GM23338 (cell line): ENCODE data around the gene DHRS7B. TPM values are rescaled to one million over a fixed set of nuclear protein-coding genes. Genes with fewer than 3 reads are reported as not detected.

Experiments
- ATAC-seq: fragments of 200-7000 bp; cut with Tn5 transposase; 3 replicates; pipeline ENCODE4 v1.9.1; 2020
- DNase-seq: peaks from one replicate; pipeline ENCODE4 v3.0.0-alpha.2; 2015; ENCODE audit warnings: low spot score
- H2AFZ ChIP-seq: fragments of 200-600 bp; sonication (generic); 2 replicates; pipeline ENCODE4 v1.8.0; 2016; ENCODE audit warnings: antibody characterized with exemption, mild to moderate bottlenecking, moderate library complexity
- H3F3A ChIP-seq: fragments of 200-600 bp; sonication (generic); replicated peaks from 2 replicates; pipeline ENCODE4 v1.8.0; 2017; ENCODE audit warnings: antibody characterized with exemption, mixed run types, low read depth
- H3K27ac ChIP-seq: fragments of 200-600 bp; sonication (generic); 2 replicates; pipeline ENCODE4 v1.6.1; 2016; ENCODE audit warnings: low read depth
- H3K27me3 ChIP-seq: fragments of 200-600 bp; sonication (generic); 2 replicates; pipeline ENCODE4 v1.8.0; 2016; ENCODE audit warnings: mild to moderate bottlenecking, mixed run types, moderate library complexity; ENCODE audit not compliant: insufficient read depth
- H3K36me3 ChIP-seq: fragments of 200-600 bp; sonication (generic); 2 replicates; pipeline ENCODE4 v1.8.0; 2016; ENCODE audit warnings: mild to moderate bottlenecking; ENCODE audit not compliant: insufficient read depth
- H3K4me1 ChIP-seq: fragments of 200-600 bp; sonication (generic); 2 replicates; pipeline ENCODE4 v1.8.0; 2016; ENCODE audit warnings: mild to moderate bottlenecking, moderate library complexity; ENCODE audit not compliant: insufficient read depth
- H3K4me2 ChIP-seq: fragments of 200-600 bp; sonication (generic); 2 replicates; pipeline ENCODE4 v1.7.1; 2017; ENCODE audit warnings: mixed run types
- H3K4me3 ChIP-seq: fragments of 200-600 bp; sonication (generic); 2 replicates; pipeline ENCODE4 v1.6.1; 2016; ENCODE audit warnings: mixed run types
- H3K79me2 ChIP-seq: fragments of 200-600 bp; sonication (generic); replicated peaks from 2 replicates; pipeline ENCODE4 v1.8.0; 2017; ENCODE audit warnings: mild to moderate bottlenecking; ENCODE audit not compliant: insufficient read depth
- H3K9me2 ChIP-seq: fragments of 200-600 bp; sonication (generic); 2 replicates; pipeline ENCODE4 v1.8.0; 2017; ENCODE audit not compliant: insufficient read depth
- H4K20me1 ChIP-seq: fragments of 200-600 bp; sonication (generic); replicated peaks from 2 replicates; pipeline ENCODE4 v1.8.0; 2017; ENCODE audit warnings: mild to moderate bottlenecking; ENCODE audit not compliant: insufficient read depth
- H3K27ac Mint-ChIP-seq: 2 replicates; pipeline ENCODE4 v1.8.0; 2020; ENCODE audit warnings: inconsistent platforms, mild to moderate bottlenecking, moderate library complexity, mixed read lengths
- H3K27me3 Mint-ChIP-seq: 3 replicates; pipeline ENCODE4 v1.8.0; 2022; ENCODE audit warnings: low read depth, mild to moderate bottlenecking, moderate library complexity, mixed read lengths, inconsistent platforms; ENCODE audit not compliant: insufficient read depth, poor library complexity
- H3K36me3 Mint-ChIP-seq: 3 replicates; pipeline ENCODE4 v1.8.0; 2021; ENCODE audit warnings: low read depth, mild to moderate bottlenecking, inconsistent platforms, moderate library complexity, mixed read lengths
- H3K4me1 Mint-ChIP-seq: 3 replicates; pipeline ENCODE4 v1.8.0; 2020; ENCODE audit warnings: mild to moderate bottlenecking, inconsistent platforms, mixed read lengths
- H3K4me3 Mint-ChIP-seq: 3 replicates; pipeline ENCODE4 v1.8.0; 2021; ENCODE audit warnings: moderate library complexity, mild to moderate bottlenecking, inconsistent platforms, mixed read lengths
- H3K9me3 Mint-ChIP-seq: 3 replicates; pipeline ENCODE4 v1.8.0; 2020; ENCODE audit warnings: moderate library complexity, mild to moderate bottlenecking, inconsistent platforms, mixed read lengths
- CREB1 ChIP-seq: fragments of 250-450 bp; sonication (Bioruptor Pico); IDR thresholded peaks from 2 replicates; pipeline ENCODE4 v1.5.0; 2020; ENCODE audit warnings: low read depth, mild to moderate bottlenecking, moderate library complexity
- EZH2 ChIP-seq: fragments of 200-600 bp; sonication (generic); IDR thresholded peaks from one replicate; pipeline ENCODE4 v1.8.0; 2017; ENCODE audit warnings: antibody characterized with exemption, mild to moderate bottlenecking, low read depth; ENCODE audit not compliant: unreplicated experiment
- EZH2phosphoT487 ChIP-seq: fragments of 200-600 bp; sonication (generic); IDR thresholded peaks from one replicate; pipeline ENCODE4 v1.8.1; 2018; ENCODE audit warnings: antibody characterized with exemption; ENCODE audit not compliant: unreplicated experiment
- JUNB ChIP-seq: IDR thresholded peaks from one replicate; pipeline ENCODE4 v1.6.1; 2016; ENCODE audit warnings: antibody characterized with exemption; ENCODE audit not compliant: unreplicated experiment
- NANOG ChIP-seq: IDR thresholded peaks from 2 replicates; pipeline ENCODE4 v1.6.1; 2016; ENCODE audit warnings: antibody characterized with exemption, borderline replicate concordance
- POLR2AphosphoS5 ChIP-seq: IDR thresholded peaks from 2 replicates; pipeline ENCODE4 v1.6.1; 2016; ENCODE audit warnings: antibody characterized with exemption, low read depth
- REST ChIP-seq: IDR thresholded peaks from one replicate; pipeline ENCODE4 v1.6.1; 2018; ENCODE audit warnings: antibody characterized with exemption; ENCODE audit not compliant: unreplicated experiment
- STAT1 ChIP-seq: IDR thresholded peaks from one replicate; pipeline ENCODE4 v1.6.1; 2016; ENCODE audit warnings: antibody characterized with exemption; ENCODE audit not compliant: unreplicated experiment
- ZNF114 ChIP-seq: fragments of 250-450 bp; sonication (Bioruptor Pico); IDR thresholded peaks from 2 replicates; pipeline ENCODE4 v1.5.0; 2020; ENCODE audit warnings: mild to moderate bottlenecking, moderate library complexity
- ZNF331 ChIP-seq: fragments of 250-450 bp; sonication (Bioruptor Pico); IDR thresholded peaks from 2 replicates; pipeline ENCODE4 v1.5.0; 2020; ENCODE audit warnings: low read depth, mild to moderate bottlenecking, moderate library complexity
- ZNF462 ChIP-seq: fragments of 250-450 bp; sonication (Bioruptor Pico); IDR thresholded peaks from 2 replicates; pipeline ENCODE4 v1.5.0; 2020; ENCODE audit warnings: mild to moderate bottlenecking, moderate library complexity
- polyA plus RNA-seq: library from polyadenylated mRNA; unstranded; fragments of >200 nt; fragmentation: Nextera tagmentation; extraction: Ambion mirVana; gene quantifications from 2 replicates; pipeline ENCODE4 v1.2.1, GENCODE V29; 2016
- total RNA-seq: library from RNA; depleted of rRNA; stranded (reverse); fragments of >200 nt; shearing (Covaris generic); gene quantifications from 2 replicates; pipeline ENCODE4 v1.2.3, GENCODE V29; 2014
- TF ChIP-seq, protein P1 (sequence below): IDR thresholded peaks from 2 replicates; pipeline ENCODE4 v1.6.1; 2016; ENCODE audit warnings: antibody characterized with exemption
- TF ChIP-seq, protein P2 (sequence below), 2 experiments: fragments of 200-600 bp in 1 of 2; sonication (generic) in 1 of 2; conservative IDR thresholded peaks; 2 replicates each; pipeline versions ENCODE4 v1.5.1 to v1.6.1; 2016 to 2017; ENCODE audit warnings: antibody characterized with exemption in 2 of 2, low read depth in 2 of 2, mild to moderate bottlenecking in 2 of 2, moderate library complexity in 1 of 2

Gene DHRS7B
- total and polyA plus RNA-seq, 2 experiments from 2014 or later, result 26.6 to 27.9 TPM

GRCh38 chr17:21149621-21150020 is 22.9 kb downstream of the DHRS7B start:
- Mint-ChIP-seq H3K27me3 (no peaks in the 10 kb centered on the region), H3K27ac (no peak overlapping the region), H3K36me3 (peaks cover 63% of the 10 kb centered on the region), H3K4me3 (no peak overlapping the region), H3K4me1 (no peaks in the 10 kb centered on the region), H3K9me3 (peaks cover 65% of the 10 kb centered on the region)
- no peak overlapping the region for H3K27ac ChIP-seq
- no peaks in the 10 kb centered on the region for H3K4me1 ChIP-seq
- no peaks in the 10 kb centered on the region for H3K9me2 ChIP-seq
- no peaks in the 10 kb centered on the region for H3K27me3 ChIP-seq
- no peak overlapping the region for H2AFZ ChIP-seq
- no peak overlapping the region for H3K4me3 ChIP-seq
- H3K36me3 ChIP-seq, result no peaks in the 10 kb centered on the region
- no peak for TF ChIP-seq REST
- TF ChIP-seq, protein P1, sequence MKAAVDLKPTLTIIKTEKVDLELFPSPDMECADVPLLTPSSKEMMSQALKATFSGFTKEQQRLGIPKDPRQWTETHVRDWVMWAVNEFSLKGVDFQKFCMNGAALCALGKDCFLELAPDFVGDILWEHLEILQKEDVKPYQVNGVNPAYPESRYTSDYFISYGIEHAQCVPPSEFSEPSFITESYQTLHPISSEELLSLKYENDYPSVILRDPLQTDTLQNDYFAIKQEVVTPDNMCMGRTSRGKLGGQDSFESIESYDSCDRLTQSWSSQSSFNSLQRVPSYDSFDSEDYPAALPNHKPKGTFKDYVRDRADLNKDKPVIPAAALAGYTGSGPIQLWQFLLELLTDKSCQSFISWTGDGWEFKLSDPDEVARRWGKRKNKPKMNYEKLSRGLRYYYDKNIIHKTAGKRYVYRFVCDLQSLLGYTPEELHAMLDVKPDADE, result no peak
- no peak for TF ChIP-seq CREB1
- TF ChIP-seq ZNF331, result no peak
- TF ChIP-seq ZNF114 (CRISPR knock-in tag), result no peak
- no peak for TF ChIP-seq JUNB
- TF ChIP-seq EZH2phosphoT487, result no peak
- TF ChIP-seq, protein P2, sequence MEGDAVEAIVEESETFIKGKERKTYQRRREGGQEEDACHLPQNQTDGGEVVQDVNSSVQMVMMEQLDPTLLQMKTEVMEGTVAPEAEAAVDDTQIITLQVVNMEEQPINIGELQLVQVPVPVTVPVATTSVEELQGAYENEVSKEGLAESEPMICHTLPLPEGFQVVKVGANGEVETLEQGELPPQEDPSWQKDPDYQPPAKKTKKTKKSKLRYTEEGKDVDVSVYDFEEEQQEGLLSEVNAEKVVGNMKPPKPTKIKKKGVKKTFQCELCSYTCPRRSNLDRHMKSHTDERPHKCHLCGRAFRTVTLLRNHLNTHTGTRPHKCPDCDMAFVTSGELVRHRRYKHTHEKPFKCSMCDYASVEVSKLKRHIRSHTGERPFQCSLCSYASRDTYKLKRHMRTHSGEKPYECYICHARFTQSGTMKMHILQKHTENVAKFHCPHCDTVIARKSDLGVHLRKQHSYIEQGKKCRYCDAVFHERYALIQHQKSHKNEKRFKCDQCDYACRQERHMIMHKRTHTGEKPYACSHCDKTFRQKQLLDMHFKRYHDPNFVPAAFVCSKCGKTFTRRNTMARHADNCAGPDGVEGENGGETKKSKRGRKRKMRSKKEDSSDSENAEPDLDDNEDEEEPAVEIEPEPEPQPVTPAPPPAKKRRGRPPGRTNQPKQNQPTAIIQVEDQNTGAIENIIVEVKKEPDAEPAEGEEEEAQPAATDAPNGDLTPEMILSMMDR (conservative IDR thresholded peaks at IDR 0.05; ENCODE audit: low read depth in 2 of 2), result no peak
- TF ChIP-seq ZNF462 (CRISPR knock-in tag), result no peak
- no peak for TF ChIP-seq EZH2
- no peak for TF ChIP-seq NANOG
- no peak for TF ChIP-seq POLR2AphosphoS5
- TF ChIP-seq STAT1, result no peak
- no peak overlapping the region for H3K4me2 ChIP-seq
- no peaks in the 10 kb centered on the region for H3F3A ChIP-seq
- no peak for ATAC-seq
- no peaks in the 10 kb centered on the region for H4K20me1 ChIP-seq
- no peak for DNase-seq
- H3K79me2 ChIP-seq, result peaks cover 9% of the 10 kb centered on the region; the same call in 1 of the 2 replicates
